GM12891 (cell line): ENCODE measurements around the gene KANSL1.
"Not testable (repeated sequence)": the region's sequence is repeated elsewhere in the genome, so short reads cannot be mapped to it uniquely, and the experiment has no call there.

Source experiments
- DNase-seq: peaks from one replicate; pipeline ENCODE4 v3.0.0; 2011; ENCODE audit warnings: low spot score; ENCODE audit not compliant: insufficient read length
- FAIRE-seq: peaks from 2 replicates; lab custom pipeline; 2011; peaks lifted over from hg19 to GRCh38; lab: Jason Lieb, UNC
- PAX5 ChIP-seq: IDR thresholded peaks from 2 replicates; pipeline ENCODE4 v1.6.1; 2011; ENCODE audit warnings: low read length, moderate library complexity, mild to moderate bottlenecking; ENCODE audit not compliant: insufficient read depth, severe bottlenecking
- POLR2A ChIP-seq: IDR thresholded peaks from 2 replicates; pipeline ENCODE4 v1.6.1; 2011; ENCODE audit warnings: low read depth, low read length, control low read depth
- POLR2AphosphoS5 ChIP-seq: IDR thresholded peaks from 2 replicates; pipeline ENCODE4 v1.6.1; 2011; ENCODE audit warnings: low read depth, low read length, control low read depth
- POU2F2 ChIP-seq: IDR thresholded peaks from 2 replicates; pipeline ENCODE4 v1.6.1; 2011; ENCODE audit warnings: low read depth, mild to moderate bottlenecking, control low read depth, low read length, moderate library complexity
- SPI1 ChIP-seq: IDR thresholded peaks from 2 replicates; pipeline ENCODE4 v1.6.1; 2011; ENCODE audit warnings: low read depth, low read length, control low read depth
- TAF1 ChIP-seq: IDR thresholded peaks from 2 replicates; pipeline ENCODE4 v1.6.1; 2011; ENCODE audit warnings: low read depth, low read length, control low read depth

Gene KANSL1

DNA sequence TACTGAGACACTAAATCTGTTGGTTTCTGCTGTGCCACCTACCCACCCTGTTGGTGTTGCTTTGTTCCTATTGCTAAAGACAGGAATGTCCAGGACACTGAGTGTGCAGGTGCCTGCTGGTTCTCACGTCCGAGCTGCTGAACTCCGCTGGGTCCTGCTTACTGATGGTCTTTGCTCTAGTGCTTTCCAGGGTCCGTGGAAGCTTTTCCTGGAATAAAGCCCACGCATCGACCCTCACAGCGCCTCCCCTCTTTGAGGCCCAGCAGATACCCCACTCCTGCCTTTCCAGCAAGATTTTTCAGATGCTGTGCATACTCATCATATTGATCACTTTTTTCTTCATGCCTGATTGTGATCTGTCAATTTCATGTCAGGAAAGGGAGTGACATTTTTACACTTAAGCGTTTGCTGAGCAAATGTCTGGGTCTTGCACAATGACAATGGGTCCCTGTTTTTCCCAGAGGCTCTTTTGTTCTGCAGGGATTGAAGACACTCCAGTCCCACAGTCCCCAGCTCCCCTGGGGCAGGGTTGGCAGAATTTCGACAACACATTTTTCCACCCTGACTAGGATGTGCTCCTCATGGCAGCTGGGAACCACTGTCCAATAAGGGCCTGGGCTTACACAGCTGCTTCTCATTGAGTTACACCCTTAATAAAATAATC lies 179.6 kb downstream of the KANSL1 start:
- TF ChIP-seq SPI1 (no peak), PAX5 (no peak), POLR2A (no peak), TAF1 (no peak), POLR2AphosphoS5 (no peak), POU2F2 (no peak)
- no peak for FAIRE-seq
- DNase-seq: no peak

GRCh38 chr17:46013127-46013501 lies 180.1 kb downstream of the KANSL1 start:
- TF ChIP-seq POU2F2 (no peak), POLR2AphosphoS5 (no peak), PAX5 (no peak), TAF1 (no peak), POLR2A (no peak), SPI1 (no peak)
- DNase-seq (no peak), FAIRE-seq (no peak)

DNA sequence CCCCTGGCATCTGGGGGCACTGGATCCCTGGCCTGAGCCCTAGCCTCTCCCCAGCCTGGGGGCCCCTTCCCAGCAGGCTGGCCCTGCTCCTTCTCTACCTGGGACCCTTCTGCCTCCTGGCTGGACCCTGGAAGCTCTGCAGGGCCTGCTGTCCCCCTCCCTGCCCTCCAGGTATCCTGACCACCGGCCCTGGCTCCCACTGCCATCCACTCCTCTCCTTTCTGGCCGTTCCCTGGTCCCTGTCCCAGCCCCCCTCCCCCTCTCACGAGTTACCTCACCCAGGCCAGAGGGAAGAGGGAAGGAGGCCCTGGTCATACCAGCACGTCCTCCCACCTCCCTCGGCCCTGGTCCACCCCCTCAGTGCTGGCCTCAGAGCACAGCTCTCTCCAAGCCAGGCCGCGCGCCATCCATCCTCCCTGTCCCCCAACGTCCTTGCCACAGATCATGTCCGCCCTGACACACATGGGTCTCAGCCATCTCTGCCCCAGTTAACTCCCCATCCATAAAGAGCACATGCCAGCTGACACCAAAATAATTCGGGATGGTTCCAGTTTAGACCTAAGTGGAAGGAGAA lies 180.6 kb downstream of the KANSL1 start:
- TF ChIP-seq POLR2A (no peak), POLR2AphosphoS5 (no peak), POU2F2 (no peak), TAF1 (no peak), PAX5 (no peak), SPI1 (no peak)
- FAIRE-seq (no peak), DNase-seq (no peak)

- FAIRE-seq: no peak
- DNase-seq: no peak
- TF ChIP-seq PAX5 (no peak), TAF1 (no peak), POU2F2 (no peak), SPI1 (no peak), POLR2A (no peak), POLR2AphosphoS5 (no peak)
These were observed 181.3 kb downstream of the KANSL1 start for GRCh38 chr17:46011711-46012505.

DNA sequence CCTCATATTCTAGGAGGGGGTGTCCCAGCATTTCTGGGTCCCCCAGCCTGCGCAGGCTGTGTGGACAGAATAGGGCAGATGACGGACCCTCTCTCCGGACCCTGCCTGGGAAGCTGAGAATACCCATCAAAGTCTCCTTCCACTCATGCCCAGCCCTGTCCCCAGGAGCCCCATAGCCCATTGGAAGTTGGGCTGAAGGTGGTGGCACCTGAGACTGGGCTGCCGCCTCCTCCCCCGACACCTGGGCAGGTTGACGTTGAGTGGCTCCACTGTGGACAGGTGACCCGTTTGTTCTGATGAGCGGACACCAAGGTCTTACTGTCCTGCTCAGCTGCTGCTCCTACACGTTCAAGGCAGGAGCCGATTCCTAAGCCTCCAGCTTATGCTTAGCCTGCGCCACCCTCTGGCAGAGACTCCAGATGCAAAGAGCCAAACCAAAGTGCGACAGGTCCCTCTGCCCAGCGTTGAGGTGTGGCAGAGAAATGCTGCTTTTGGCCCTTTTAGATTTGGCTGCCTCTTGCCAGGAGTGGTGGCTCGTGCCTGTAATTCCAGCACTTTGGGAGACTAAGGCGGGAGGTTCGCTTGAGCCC lies 182.5 kb downstream of the KANSL1 start:
- TF ChIP-seq PAX5 (no peak), SPI1 (no peak), TAF1 (no peak), POLR2A (no peak), POU2F2 (no peak)
- FAIRE-seq: no peak
- no peak for DNase-seq

DNA sequence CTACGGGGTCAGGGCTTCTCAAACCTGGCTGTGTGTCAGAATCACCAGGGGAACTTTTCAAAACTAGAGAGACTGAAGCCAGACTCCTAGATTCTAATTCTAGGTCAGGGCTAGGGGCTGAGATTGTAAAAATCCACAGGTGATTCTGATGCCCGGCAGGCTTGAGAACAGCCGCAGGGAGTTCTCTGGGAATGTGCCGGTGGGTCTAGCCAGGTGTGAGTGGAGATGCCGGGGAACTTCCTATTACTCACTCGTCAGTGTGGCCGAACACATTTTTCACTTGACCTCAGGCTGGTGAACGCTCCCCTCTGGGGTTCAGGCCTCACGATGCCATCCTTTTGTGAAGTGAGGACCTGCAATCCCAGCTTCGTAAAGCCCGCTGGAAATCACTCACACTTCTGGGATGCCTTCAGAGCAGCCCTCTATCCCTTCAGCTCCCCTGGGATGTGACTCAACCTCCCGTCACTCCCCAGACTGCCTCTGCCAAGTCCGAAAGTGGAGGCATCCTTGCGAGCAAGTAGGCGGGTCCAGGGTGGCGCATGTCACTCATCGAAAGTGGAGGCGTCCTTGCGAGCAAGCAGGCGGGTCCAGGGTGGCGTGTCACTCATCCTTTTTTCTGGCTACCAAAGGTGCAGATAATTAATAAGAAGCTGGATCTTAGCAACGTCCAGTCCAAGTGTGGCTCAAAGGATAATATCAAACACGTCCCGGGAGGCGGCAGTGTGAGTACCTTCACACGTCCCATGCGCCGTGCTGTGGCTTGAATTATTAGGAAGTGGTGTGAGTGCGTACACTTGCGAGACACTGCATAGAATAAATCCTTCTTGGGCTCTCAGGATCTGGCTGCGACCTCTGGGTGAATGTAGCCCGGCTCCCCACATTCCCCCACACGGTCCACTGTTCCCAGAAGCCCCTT lies 183.3 kb downstream of the KANSL1 start:
- no peak for FAIRE-seq

GRCh38 chr17:46008591-46008990 lies 184.6 kb downstream of the KANSL1 start:
- FAIRE-seq: no peak
- DNase-seq: no peak
- TF ChIP-seq POLR2AphosphoS5 (no peak), PAX5 (no peak), TAF1 (no peak), POU2F2 (no peak), POLR2A (no peak), SPI1 (no peak)

More for the DNA sequence above, 183.3 kb downstream of the KANSL1 start:
- no peak for DNase-seq
- TF ChIP-seq PAX5: no peak
- no peak for TF ChIP-seq SPI1
- no peak for TF ChIP-seq TAF1
- no peak for TF ChIP-seq POU2F2
- no peak for TF ChIP-seq POLR2A
- no peak for TF ChIP-seq POLR2AphosphoS5

DNA sequence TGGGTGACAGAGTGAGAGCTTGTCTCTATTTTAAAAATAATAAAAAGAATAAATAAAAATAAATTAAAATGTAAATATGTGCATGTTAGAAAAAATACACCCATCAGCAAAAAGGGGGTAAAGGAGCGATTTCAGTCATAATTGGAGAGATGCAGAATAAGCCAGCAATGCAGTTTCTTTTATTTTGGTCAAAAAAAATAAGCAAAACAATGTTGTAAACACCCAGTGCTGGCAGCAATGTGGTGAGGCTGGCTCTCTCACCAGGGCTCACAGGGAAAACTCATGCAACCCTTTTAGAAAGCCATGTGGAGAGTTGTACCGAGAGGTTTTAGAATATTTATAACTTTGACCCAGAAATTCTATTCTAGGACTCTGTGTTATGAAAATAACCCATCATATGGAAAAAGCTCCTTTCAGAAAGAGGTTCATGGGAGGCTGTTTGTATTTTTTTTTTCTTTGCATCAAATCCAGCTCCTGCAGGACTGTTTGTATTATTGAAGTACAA lies 185.7 kb downstream of the KANSL1 start:
- no peak for FAIRE-seq
- TF ChIP-seq SPI1 (no peak), TAF1 (no peak), PAX5 (no peak), POLR2A (no peak), POU2F2 (no peak), POLR2AphosphoS5 (no peak)

DNA sequence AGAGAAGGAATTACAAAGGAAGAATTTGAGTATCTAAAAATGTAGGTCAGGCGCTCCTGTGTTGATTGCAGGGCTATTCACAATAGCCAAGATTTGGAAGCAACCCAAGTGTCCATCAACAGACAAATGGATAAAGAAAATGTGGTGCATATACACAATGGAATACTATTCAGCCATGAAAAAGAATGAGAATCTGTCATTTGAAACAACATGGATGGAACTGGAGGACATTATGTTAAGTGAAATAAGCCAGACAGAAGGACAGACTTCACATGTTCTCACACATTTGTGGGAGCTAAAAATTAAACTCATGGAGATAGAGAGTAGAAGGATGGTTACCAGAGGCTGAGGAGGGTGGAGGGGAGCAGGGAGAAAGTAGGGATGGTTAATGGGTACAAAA lies 187.1 kb downstream of the KANSL1 start:
- not testable (repeated sequence) for FAIRE-seq, DNase-seq

More for the DNA sequence above, 185.7 kb downstream of the KANSL1 start:
- no peak for DNase-seq
